ENCODE measurements around the gene TRIM42. TPM values are rescaled to one million over a fixed set of nuclear protein-coding genes. Genes with fewer than 3 reads are reported as not detected.

The TRIM42 gene
- total RNA-seq, 4 donors from 2014 or later = not detected

DNA sequence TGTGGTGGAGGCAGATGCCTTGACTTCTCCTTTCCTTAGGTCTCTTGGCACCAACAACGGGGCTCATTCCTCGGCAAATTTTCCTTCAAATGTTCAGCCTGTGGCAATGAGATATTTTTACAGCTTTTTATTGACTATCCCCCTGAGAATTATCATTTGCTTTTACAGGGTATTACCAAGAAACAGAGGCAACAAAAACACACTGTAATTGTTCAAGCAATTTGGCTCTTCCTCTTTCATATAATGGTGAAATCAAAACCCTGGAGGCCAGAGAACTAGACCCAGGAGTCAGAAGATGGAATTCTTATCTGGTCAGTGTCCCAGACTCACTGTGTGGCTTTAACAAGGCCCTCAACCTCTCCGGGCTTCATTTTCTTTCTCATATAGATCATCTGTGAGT lies 40.1 kb downstream of the TRIM42 start:
- H3K27me3 ChIP-seq = no peaks in the 10 kb centered on the region
- TF ChIP-seq POLR2AphosphoS5 (IDR thresholded peaks at IDR 0.05) = peak; percentile 31
- TF ChIP-seq, protein P1, sequence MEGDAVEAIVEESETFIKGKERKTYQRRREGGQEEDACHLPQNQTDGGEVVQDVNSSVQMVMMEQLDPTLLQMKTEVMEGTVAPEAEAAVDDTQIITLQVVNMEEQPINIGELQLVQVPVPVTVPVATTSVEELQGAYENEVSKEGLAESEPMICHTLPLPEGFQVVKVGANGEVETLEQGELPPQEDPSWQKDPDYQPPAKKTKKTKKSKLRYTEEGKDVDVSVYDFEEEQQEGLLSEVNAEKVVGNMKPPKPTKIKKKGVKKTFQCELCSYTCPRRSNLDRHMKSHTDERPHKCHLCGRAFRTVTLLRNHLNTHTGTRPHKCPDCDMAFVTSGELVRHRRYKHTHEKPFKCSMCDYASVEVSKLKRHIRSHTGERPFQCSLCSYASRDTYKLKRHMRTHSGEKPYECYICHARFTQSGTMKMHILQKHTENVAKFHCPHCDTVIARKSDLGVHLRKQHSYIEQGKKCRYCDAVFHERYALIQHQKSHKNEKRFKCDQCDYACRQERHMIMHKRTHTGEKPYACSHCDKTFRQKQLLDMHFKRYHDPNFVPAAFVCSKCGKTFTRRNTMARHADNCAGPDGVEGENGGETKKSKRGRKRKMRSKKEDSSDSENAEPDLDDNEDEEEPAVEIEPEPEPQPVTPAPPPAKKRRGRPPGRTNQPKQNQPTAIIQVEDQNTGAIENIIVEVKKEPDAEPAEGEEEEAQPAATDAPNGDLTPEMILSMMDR (IDR thresholded peaks at IDR 0.05) = no peak
- H3K4me3 ChIP-seq = no peak overlapping the region
- no peaks in the 10 kb centered on the region for H3K36me3 ChIP-seq
- 61 to 62% methylated on average over 3 of the region's 3 CpGs for WGBS, 2 donors (ENCODE audit: low coverage in 1 of 2)
- no peak overlapping the region for H3K27ac ChIP-seq
- peak; percentile 55 for ATAC-seq
- no peaks in the 10 kb centered on the region for H3K9me3 ChIP-seq
- H3K4me1 ChIP-seq = peaks cover 0 to 4% (median 0%) of the 10 kb centered on the region in 3 donors

- H3K9me3 ChIP-seq = no peaks in the 10 kb centered on the region
- peak overlapping the region in 2 of 4 donors; percentile 33 to 45 for H3K27ac ChIP-seq
- H3K27me3 ChIP-seq = no peaks in the 10 kb centered on the region
- no peak overlapping the region for H3K4me3 ChIP-seq
- H3K4me1 ChIP-seq = peaks cover 0 to 4% (median 0%) of the 10 kb centered on the region in 3 donors
- H3K36me3 ChIP-seq = no peaks in the 10 kb centered on the region
- WGBS, 2 donors (ENCODE audit: low coverage in 1 of 2) = 70 to 88% methylated on average over 3 to 5 of the region's 5 CpGs
- TF ChIP-seq POLR2AphosphoS5 (IDR thresholded peaks at IDR 0.05) (peak; percentile 65), EP300 (IDR thresholded peaks at IDR 0.05) (no peak)
- TF ChIP-seq, protein P1 (IDR thresholded peaks at IDR 0.05) = no peak
- ATAC-seq = peak; percentile 86
These were observed 42.2 kb downstream of the TRIM42 start for GRCh38 chr3:140719841-140720614.

DNA sequence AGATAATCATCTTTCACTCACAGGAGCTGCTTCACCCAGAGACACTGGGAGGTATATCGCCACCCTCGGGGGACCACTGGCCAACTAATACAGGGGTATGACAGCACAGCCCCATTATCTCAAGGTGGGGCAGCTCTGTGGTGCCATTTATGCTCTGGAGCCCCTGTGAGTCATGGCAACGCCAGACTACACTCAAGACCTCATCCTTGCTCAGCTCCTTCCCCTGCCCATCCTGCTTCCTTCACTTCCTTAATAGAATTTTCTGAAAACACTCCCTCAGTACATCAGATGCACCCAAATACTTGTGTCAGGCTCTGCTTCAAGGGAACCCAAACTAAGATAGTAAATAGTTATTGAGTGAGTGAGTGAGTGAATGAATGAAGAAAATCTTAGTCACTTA lies 45.7 kb downstream of the TRIM42 start:
- TF ChIP-seq EP300 (IDR thresholded peaks at IDR 0.05) (no peak), POLR2AphosphoS5 (IDR thresholded peaks at IDR 0.05) (no peak), POLR2A (IDR thresholded peaks at IDR 0.05) (no peak)
- TF ChIP-seq, protein P1 (IDR thresholded peaks at IDR 0.05) = no peak
- no peak overlapping the region for H3K27ac ChIP-seq
- H3K4me3 ChIP-seq = no peak overlapping the region
- no peaks in the 10 kb centered on the region for H3K9me3 ChIP-seq
- WGBS, 2 donors (ENCODE audit: low coverage in 1 of 2) = 78 to 86% methylated on average over 1 to 2 of the region's 3 CpGs
- no peaks in the 10 kb centered on the region for H3K36me3 ChIP-seq
- peaks cover 0 to 4% (median 0%) of the 10 kb centered on the region in 3 donors for H3K4me1 ChIP-seq
- ATAC-seq = no peak
- H3K27me3 ChIP-seq = peaks cover 3% of the 10 kb centered on the region

- Histone ChIP-seq H3K27me3 (peaks cover 3% of the 10 kb centered on the region), H3K9me3 (no peaks in the 10 kb centered on the region), H3K4me1 (no peaks in the 10 kb centered on the region), H3K27ac (no peak overlapping the region), H3K36me3 (no peaks in the 10 kb centered on the region), H3K4me3 (no peak overlapping the region)
- no peak for TF ChIP-seq EP300 (IDR thresholded peaks at IDR 0.05)
- no peak for TF ChIP-seq POLR2AphosphoS5 (IDR thresholded peaks at IDR 0.05)
- TF ChIP-seq, protein P1 (IDR thresholded peaks at IDR 0.05) = no peak
- TF ChIP-seq POLR2A (IDR thresholded peaks at IDR 0.05) = no peak
- 78 to 90% methylated on average over 3 to 4 of the region's 4 CpGs for WGBS, 2 donors (ENCODE audit: low coverage in 1 of 2)
- no peak for ATAC-seq
These were observed 47.3 kb downstream of the TRIM42 start for GRCh38 chr3:140724856-140725812.
